Colon (tissue), 2 donors: Measurements from ENCODE around the gene CEMIP.

Experiments used
- FAIRE-seq: peaks from 2 replicates; lab custom pipeline; 2012; peaks lifted over from hg19 to GRCh38; lab: Jason Lieb, UNC
- donor health status: control.
- donor health status: control.

The CEMIP gene

DNA sequence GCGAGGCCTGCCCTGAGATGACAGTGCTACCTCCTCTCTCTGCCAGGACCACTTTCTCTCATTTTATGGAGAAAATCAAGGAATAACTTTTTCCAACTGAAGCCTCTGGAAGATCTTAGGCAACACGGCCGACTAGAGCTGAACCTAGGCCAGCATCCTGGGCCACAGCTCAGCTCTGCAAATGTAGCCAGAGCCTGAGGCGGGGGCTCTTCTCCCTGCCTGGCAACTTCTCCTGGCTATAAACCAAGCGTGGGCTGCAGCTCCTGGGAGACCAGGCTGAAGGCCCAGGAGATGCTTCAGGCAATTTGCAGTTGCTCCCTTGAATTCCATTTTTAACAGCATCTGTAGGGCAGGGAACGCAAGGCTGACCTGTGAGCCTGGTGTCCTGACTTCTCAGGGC is 74.9 kb downstream of the CEMIP start:
- no peak for FAIRE-seq

DNA sequence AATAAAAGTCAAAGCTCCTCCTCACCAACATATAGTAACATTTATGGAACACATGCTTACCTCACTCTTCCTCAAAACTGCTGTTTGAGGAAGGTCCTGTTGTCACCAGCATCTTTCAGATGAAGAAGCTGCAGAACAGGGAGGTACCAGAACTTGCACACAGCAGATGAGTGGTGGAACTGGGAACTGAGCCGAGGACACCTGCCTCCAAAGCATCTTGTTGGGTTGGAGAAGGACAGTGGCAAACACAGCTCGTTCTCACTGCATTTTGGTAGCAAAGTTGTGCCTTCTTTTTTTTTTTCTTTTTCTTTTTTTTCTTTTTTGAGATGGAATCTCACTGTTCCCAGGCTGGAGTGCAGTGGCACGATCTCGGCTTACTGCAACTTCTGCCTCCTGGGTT is 76.0 kb downstream of the CEMIP start:
- no peak for FAIRE-seq

DNA sequence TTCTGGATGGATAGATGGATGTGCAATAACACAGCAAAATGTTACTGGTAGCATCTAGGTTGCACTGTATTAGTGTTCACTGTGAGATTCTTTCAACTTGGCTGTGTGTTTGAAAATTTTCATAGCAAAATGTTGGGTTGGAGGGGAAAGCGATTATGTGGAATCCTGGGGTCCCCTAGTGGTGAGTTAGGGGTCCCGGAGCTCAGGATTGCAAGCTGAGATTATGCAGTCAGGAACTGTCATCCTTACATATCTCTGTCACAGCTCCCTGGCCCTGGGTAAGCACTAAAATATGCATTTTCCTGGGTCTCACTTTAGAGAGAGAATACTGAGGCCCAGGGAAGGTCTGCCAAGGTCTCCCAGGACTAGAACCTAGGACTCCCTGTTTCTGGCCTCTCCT is 77.2 kb downstream of the CEMIP start:
- FAIRE-seq = no peak

DNA sequence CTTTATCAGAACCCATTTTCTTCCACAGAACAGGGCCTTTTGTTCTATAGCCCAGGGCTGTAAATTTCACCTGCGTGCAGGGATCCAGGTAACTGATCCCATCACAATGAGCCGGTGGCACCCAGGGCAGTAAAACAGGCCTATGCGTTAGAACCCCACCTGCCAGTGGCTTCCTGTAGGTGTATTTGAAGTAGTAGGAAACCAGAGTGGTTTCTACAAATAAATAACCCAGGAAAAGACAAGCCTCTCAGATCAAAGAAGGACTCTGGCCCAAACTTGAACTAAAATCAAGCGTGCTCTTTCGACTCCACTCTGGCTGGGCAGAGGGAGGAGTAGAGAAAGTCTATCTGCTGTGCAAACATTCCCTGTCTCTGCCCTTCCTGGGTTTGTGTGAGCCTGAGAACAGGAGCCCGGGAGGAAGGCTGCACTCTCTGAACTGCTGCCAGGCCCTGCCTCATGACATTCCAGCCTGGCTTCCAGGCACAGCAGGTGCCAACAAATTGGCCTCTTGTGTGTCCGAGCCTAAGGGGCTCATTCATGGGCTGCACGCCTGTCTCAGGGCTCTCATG is 77.7 kb downstream of the CEMIP start:
- FAIRE-seq = peak; percentile 53

DNA sequence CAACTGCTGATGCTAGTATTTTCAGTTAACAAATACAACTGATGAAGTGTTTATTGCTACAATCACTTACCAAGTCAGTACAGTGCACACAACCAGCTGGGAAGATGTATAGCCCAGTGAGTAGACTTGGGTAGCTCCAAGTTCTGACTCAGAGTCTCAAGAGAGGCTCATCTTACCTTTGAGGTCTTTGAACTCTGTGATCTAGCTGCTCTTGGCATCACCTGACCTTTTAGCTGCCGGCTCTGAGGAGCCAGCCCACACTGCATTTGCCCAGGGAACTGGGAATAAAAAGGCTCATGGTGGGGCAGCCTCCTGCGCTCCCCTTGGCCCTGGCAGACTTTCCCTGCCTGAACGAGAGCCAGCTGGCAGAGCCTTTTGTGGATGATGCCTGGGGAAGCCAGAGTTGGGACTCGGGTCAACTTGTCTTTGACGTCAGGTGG is 82.6 kb downstream of the CEMIP start:
- FAIRE-seq = no peak

DNA sequence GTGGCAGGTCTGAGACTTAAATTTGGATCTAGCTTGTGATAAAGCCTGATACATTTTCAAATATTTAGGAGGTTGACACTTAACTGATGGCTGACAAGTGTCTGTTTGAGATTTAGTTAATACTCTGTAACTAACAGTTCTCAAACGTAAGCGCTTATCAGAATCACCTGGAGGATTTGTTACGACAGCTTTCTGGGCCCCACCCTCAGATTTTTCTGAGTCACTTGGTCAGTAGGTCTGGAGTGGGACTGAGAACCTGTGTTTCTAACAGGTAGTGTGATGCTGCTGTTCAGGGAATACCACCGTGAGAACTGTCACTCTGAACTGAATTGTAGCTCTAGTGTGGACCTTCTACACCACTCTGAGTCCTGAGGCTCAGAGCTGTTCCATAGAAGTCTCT is 85.5 kb downstream of the CEMIP start:
- FAIRE-seq = no peak

DNA sequence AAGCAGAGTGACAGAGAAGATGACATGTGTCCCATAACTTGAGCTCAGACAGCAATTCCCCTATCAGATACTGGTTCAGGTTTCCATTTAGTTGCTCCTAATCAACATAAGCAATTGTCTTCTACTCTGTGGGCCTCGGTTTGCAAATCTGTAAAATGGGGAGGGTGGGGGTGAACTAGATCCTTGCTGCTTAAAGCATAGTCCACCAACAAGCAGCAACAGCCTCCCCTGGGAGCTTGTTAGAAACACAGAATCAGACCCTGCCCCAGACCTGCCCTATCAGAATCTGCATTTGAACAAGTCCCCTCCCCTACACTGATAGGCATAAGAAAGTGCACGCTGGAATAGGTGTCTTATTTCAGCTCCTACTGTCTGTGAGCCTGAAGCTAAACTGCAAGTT is 87.8 kb downstream of the CEMIP start:
- FAIRE-seq = no peak

DNA sequence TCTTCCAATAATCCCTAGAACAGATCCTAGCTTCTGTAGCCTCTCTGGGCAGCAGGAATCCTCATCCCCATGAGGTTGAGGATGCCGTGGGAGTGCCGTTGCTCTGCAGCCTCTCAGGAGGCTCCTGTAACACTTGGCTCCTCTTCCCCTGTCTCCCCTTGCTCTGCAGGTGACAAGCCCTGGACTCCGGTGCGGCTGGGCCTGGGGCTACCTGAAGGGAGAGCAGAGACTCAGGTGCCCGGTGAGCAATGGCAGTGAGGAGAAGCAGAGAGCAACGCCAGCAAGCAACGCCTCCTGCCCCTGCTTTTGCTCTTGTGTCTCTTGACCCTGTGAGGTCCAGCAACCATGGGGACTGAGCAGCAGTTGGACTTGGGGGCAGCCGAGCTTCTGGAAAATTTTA is 91.2 kb downstream of the CEMIP start:
- no peak for FAIRE-seq

DNA sequence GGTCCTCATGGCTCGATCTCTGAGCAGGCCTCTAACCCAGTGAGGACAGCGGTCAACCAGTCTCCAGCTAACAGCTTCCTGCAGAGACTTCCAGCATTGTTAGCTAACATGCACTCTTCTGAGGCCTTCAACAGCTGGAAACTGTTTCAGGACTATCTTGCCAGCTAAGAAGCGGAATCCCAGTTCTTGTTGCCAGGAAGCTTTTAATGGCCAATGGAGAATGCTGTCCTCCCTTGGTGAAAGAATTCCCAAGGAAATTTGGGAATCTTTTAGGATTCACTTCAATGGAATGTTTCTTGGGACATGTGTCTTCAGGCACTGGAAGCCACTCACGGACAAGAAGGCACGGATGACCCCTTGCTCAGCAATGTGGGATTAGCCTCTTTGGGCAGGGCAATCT is 91.7 kb downstream of the CEMIP start:
- FAIRE-seq = no peak

DNA sequence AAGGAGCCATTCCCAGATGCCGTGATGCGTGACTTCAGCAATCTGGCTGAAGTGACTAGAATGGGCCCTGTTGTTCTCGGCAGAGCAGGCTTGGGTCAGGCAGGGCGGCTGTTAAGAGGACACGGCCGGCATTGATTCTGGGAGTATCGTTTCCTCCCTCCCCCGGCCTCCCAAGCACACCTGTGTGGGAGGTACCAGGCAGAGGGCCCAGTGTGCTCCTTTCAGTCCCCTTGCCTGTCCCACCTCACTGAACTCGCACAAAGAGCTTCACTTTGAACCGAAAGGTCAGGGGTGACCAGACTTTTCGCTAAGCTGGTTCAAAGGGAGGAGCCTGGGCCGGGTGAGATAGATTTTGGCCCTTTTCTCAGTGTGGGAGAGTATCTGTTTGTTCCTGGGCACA is 92.7 kb downstream of the CEMIP start:
- no peak for FAIRE-seq

DNA sequence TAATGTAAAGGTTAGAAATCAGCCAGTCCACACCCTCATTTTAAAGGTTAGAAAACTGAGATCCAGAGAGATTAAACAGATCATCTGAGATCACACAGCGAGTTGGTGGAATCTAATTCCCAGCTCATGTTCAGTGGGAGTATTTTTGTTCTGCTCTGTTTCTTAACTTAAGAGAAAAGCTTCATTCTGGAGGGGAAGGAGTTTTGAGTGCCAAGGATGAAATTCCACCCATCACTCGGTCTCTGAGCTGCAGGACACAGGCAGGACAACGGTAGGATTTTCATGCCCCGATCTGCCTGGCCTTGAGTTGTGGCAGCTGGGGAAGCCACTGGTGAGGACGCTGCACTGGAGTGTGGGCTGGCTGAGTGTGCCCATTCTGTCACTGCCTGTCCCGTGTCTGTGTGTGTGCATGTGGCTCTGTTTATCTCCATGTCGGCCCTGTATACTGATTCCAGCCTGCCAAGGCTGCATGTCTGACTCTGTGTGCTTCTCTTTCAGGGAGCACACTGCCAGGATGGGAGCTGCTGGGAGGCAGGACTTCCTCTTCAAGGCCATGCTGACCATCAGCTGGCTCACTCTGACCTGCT is 94.3 kb downstream of the CEMIP start:
- no peak for FAIRE-seq

DNA sequence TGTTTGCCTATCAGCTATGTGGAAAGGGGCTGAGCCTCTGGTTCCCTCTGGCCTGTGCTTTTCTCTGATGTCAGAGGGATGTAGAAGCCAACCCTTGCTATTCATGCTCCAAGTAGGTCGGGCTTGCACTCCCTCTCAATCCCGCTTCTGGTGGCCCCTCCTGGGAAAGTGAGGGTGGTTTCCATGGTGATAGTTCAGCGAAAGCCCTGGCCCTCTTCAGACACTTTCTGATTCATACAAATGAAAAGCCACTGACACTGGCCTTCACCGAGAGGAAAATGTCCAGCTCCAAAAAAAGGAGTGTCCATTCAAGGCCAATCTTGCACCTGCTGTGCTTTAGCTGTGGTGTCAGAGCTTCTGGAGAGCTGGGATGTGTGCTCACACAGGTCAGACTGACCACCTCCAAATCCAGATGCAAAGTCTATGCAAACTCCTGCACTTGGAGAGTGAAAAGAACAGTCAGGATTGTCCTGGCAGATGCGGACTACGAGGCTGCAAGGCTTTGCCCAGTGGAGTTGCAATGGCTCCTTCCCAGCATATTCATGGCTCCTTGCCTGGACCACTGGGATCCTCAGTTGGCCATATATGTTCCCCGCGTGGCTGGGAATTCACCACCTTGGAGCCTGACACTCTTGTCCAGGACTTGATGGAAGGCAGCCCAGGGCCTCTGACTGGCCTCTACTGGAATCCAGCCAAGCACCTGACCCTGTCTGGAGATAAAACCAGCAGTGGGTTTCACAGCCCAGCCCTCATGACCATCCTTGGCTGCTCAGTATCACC is 96.6 kb downstream of the CEMIP start:
- FAIRE-seq = no peak

DNA sequence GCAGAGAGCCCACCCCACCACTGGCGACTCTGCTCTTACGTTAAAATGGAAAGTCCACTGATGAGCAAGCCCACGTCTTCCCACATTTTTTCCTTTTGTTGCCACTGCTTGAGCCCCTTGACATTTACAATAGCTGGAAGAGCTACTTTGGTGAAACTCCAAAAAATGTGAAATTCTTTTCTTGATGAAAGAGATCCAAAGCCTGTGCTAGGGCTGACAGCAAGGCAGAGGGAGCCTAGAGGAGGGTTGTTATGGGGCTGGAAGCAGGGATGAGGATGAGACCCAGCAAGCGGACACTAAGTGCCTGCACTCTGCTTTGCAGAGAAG is 97.1 kb downstream of the CEMIP start:
- no peak for FAIRE-seq

DNA sequence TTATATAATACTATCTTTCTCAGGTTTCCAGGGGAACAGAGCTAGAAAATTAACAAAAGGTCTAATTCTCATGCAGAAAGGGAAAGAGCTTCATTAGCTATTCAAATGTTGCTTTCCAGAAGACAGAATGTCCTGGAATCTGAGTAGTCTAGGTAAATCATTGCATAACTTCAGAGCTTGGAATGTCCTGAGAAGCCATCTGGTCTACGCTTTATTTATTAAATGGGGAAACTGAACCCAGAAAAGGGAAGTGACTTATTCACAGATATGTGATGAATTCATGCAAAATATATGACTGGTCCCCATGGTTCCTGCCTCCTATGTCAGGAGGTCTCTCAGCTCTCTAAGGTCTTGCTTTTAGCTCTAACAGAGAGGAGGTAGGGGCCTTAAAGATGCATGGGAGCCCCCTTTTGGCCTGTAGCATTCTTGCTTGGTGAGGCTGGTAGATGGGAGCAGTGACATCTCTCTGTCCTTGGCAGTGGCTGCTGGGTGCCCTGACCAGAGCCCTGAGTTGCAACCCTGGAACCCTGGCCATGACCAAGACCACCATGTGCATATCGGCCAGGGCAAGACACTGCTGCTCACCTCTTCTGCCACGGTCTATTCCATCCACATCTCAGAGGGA is 99.2 kb downstream of the CEMIP start:
- FAIRE-seq = no peak

DNA sequence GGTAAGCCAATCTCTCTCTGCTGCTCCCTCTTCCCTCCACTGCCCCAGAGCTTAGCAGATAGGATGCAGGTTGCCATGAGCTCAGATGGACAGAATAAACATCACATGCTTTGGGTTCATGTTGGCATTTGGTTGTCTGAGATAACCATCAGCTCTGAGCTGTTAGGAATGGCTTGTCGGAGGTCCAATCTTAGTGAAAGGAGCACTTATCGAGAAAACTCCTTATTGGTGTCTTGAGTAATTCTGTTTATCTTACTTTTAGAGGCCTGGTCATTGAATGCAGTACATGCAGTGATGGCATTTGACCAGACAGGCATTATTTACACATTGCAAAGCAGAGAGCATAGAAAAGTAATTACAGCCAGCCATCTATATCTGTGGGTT is 99.7 kb downstream of the CEMIP start:
- FAIRE-seq = no peak

DNA sequence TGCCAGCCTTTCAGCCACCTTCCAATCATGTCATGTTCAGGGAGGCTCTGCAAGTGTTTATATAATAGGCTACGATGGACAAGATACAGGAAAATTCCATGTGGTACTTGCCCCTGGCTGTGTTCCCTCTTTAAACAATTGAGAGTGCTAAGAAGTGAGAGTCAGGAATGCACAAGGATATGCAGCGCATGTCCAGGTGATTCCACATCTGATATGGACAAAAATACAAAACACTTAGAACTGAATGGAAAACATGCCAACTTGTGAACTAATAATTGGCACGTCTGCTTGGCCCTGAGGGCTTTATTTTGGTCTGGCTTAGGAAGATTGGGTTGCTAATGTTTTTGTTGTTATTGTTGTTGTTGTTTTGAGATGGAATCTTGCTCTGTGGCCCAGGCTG is 100.9 kb downstream of the CEMIP start:
- no peak for FAIRE-seq

DNA sequence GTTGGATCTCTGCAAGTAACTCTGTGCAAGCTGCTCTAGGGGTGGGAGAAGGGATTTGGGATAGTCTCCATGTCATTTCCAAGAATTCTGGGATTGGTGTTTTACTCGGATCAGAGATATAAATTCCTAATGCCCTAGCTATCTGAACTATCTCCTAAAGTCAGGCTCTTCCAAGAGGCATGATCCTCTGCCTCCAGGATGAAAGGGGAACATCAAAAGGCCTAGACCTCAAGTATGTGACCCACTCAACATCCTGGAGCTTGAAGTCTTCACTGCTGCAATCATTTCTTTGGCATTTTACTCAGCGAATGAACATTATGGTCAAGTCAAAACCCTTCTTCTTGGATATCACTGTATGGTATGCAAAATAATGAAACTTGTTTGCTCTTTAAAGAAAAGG is 104.5 kb downstream of the CEMIP start:
- no peak for FAIRE-seq

DNA sequence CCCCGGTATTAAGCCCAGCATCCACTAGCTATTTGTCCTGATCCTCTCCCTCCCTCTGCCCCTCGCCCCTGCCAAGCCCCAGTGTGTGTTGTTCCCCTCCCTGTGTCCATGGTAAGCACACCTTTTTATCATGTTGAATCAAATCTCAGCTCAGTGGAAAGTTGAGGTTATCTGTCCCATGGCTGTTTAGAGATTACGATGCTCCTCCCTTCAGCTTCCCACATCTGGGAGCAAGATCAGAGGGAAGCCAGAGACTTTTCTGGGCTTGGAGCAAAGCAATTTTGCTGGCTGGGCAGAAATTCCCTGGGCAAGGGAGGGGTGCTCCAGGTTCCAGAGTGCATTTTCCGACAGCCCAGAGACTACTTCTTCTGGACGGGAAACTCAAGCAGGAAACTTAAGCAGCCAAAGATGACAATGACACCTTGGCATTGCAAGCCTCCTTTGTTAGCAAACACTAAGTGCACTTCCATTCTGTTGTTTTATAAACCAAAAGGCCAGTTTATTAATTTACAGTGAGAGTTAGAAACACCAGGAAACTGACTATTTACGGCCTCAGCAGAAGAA is 105.9 kb downstream of the CEMIP start:
- FAIRE-seq = no peak

DNA sequence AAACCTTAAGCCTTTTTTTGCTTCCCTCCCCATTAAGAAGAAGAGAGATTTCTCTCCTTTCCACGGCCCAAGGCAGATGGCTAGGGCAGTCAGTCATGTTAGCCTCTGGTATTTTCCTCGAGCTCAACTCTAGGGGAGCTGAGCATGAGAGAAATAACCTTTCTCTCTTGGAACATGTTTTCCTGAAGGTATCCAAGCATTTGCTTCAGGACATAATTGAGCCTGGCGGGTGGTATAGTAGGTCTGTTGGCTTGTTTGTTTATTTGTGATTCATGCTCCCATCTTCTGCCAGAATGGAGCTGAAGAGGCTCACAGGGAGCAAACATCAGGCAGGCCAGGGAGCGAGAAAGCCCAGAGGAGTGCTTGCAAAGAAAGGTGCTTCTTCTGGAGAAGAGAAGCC is 108.0 kb downstream of the CEMIP start:
- no peak for FAIRE-seq

DNA sequence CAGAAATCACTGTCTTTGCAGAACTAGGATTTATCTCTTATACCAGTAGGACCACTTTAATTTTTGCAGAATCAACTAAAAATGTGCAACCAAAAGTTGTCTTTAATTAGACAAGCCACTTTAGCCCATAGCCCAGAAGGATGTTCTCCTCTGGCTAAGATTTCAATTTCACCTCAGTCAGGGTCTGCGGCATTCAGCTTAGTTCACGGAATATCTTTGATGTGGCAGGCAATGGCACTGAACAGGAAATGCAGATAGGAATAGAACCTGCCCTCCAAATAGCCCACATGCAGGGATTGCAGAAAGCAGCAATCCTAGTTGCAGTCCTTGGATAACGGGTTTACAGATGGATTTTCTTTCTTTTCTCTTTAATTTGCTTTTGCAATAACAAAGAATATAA is 109.7 kb downstream of the CEMIP start:
- FAIRE-seq = no peak

DNA sequence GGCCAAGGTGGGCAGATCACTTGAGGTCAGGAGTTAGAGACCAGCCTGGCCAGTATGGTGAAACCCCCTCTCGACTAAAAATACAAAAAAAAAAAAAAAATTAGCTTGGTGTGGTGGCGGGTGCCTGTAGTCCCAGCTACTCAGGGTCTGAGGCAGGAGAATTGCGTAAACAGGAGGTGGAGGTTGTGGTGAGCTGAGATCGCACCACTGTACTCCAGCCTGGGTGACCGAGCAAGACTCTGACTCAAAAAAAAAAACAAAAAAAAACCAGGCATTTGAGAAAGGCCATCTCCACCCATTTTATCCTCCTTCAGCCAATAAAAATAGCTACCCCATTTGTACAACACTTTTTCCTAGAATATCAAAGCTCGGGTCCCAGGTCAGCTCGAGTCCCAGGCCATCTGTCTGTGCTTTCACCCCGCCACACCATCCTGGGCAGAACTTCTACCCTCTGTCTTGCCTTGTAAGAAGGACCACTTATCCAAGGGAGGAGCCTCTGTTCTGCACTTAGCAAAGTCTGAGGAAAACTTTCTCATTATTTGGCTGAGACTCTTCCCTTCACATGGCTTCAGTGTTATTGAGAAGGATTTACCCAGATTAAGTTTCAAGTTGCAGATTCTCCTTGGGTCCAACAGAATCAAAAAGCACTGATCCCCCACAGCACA is 111.3 kb downstream of the CEMIP start:
- no peak for FAIRE-seq

DNA sequence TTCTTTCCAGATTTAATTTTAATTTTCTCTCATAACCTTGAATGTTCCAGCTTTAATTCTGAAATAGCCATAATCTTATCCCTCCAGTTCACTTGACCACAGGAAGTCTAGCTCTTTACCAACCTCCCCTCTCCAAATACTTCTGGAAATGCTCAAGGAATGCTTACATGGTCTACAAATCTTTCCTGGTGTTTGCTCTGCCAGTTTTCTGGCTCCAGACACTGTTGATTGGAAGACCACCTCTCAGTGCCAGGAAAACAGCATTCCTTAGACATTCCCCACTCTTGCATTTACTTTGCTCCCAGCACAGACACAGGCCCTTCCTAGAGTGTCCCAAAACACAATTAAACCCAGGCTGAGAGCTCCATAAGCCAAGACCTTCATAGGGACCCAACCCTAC is 111.8 kb downstream of the CEMIP start:
- FAIRE-seq = no peak

DNA sequence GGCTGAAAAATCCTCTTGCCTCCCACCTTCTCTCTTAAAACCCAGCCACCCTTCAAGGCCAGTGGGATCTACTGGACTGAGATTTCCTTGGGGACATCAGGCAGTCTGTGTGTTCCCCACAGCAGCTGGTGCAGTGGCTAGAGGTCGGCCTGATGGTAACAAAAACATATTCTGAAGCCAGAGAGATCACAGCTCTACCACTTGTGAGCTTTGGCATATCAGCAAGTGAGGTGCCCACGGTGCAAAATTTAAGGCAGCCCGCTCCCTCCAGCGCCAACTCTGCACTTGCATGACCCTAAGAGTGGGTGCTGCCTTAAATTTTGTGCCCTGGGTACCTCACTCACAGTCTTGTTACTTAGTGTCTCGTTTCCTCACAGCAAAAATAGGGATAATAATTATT is 113.2 kb downstream of the CEMIP start:
- FAIRE-seq = no peak
